ENCODE measurements around the gene KCNN1.

The KCNN1 gene

DNA sequence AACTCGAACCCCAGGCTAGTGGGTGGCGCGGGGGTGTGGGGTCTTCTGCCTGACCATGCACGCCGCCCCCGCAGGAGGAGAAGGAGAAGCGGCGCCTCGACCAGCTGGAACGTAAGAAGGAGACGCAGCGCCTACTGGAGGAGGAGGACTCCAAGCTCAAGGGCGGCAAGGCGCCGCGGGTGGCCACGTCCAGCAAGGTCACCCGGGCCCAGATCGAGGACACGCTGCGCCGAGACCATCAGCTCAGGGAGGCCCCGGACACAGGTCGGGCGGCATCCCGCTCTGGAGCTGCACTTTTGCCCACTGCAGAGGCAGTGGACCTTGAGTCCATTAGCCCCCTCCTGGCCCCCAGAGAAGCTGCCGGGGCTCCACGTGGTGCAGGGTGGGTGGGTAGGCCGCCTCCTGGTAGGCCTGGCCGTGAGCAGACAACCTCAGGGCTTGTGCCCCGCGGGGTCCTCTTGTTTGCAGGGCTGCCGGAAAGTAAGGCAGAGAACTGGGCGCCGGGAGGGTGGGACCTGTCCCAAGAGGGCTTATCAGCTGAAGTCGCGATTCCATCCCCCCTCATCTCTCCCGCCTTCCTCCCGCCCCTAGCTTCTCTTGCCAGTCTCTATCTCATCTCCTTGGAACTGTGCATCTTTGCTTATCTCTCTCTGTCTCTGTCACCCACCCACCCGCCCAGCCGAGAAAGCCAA is 24.2 kb upstream of the KCNN1 start:
- TF ChIP-seq, protein P1, sequence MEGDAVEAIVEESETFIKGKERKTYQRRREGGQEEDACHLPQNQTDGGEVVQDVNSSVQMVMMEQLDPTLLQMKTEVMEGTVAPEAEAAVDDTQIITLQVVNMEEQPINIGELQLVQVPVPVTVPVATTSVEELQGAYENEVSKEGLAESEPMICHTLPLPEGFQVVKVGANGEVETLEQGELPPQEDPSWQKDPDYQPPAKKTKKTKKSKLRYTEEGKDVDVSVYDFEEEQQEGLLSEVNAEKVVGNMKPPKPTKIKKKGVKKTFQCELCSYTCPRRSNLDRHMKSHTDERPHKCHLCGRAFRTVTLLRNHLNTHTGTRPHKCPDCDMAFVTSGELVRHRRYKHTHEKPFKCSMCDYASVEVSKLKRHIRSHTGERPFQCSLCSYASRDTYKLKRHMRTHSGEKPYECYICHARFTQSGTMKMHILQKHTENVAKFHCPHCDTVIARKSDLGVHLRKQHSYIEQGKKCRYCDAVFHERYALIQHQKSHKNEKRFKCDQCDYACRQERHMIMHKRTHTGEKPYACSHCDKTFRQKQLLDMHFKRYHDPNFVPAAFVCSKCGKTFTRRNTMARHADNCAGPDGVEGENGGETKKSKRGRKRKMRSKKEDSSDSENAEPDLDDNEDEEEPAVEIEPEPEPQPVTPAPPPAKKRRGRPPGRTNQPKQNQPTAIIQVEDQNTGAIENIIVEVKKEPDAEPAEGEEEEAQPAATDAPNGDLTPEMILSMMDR (IDR thresholded peaks at IDR 0.05; ENCODE audit: low read depth, low read length), result no peak
- no peak overlapping the region for H3K4me3 ChIP-seq (replicated peaks in 1 of 2; ENCODE audit: low read depth in 2 of 2, low read length in 2 of 2)
- no peak for DNase-seq (ENCODE audit: low read depth in 2 of 2)

DNA sequence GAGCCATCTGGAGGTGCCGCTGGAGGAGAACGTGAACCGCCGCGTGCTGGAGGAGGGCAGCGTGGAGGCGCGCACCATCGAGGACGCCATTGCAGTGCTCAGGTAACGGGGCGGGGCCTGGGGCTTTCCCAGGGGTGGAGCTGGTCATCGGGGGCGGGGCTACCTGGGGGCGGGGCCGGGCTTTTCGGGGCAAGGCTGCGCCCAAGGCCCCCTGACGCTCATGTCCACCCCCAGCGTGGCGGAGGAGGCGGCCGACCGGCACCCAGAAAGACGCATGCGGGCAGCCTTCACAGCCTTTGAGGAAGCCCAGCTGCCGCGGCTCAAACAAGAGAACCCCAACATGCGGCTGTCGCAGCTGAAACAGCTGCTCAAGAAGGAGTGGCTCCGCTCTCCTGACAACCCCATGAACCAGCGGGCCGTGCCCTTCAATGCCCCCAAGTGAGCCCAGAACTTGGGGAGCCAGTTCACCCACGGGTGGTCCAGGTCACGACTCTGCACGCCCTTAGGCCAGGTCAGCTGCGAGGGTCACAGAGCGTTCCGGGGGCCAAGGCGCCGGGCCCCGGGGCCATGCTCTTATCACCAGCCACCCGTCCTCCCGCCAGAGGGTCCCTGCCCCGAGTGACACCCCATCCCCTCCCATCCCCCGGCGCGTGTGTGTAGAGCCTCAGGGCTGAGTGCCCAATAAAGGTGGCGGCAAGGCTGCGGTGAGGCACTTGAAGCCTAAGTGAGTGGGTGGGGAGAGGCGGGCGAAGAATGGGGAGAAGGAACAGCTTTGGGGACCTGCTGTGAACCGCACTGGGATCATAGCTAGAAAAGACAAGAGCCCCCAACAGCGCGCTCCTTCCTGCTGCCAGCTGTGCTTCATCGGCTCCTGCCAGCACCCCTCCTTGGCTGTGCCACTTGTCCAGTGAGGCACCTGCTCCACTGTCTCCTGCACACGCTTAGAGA is 23.4 kb upstream of the KCNN1 start:
- TF ChIP-seq, protein P1 (IDR thresholded peaks at IDR 0.05; ENCODE audit: low read depth, low read length), result no peak
- DNase-seq (ENCODE audit: low read depth in 2 of 2), result no peak
- no peak overlapping the region for H3K4me3 ChIP-seq (replicated peaks in 1 of 2; ENCODE audit: low read depth in 2 of 2, low read length in 2 of 2)

DNA sequence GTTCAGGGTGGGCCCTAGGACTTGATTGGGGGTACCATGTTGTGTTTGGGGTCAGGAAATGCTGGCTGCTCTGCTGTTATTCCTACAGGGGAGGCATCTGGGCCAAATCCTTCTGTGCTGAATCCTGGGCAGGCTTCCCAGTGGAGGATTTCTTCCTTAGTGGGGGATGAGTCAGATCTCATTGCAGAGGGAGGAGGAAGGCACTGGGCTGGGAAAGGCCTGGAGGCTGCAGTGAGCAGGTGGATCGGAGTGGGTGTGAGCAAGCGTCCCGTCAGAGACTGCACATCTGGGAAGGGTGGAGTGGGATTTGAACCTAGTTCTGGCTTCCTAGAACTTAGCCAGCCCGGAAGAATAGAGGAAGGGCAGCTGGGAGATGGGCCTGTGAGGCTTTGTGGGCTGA is 22.6 kb upstream of the KCNN1 start:
- TF ChIP-seq, protein P1 (IDR thresholded peaks at IDR 0.05; ENCODE audit: low read depth, low read length), result no peak
- H3K4me3 ChIP-seq (replicated peaks in 1 of 2; ENCODE audit: low read depth in 2 of 2, low read length in 2 of 2), result no peak overlapping the region
- peak; percentile 72 to 73 for DNase-seq (ENCODE audit: low read depth in 2 of 2)

DNA sequence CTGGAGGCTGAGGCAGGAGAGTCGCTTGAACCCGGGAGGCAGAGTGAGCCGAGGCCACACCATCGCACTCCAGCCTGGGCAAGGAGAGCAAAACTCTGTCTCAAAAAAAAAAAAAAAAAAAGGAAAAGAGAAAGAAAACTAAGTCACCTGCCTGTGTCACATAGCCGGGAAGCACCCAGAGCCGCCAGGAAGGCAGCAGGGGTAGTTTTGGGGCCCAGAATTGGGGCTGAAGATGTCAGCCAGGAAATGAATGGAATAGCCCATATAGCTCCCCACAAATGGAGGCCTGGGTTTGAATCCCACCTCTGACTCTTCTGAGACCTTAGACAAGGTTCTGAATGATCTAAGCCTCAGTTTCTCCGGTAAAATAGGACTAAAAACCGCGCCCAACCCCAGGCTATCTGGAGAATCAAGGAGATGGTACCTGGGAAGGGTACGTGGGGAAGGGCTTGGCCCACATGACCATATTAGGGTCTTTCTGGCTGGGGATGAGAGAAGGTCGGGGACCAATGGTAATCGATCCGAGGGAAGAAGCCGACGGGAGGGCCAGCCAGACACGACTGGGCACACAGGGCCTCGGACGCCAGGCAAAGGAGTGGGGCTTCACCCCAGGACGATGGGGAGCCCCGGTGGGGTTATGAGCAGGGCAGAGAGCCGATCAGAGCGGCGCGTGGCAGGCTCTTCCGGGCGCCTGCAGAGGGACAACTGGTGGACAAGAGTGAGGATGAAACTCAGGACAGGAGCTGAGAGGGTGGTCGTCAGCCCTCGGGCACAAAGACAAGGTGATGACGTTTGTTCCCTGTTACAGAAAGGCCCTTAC is 19.7 kb upstream of the KCNN1 start:
- TF ChIP-seq, protein P1 (IDR thresholded peaks at IDR 0.05; ENCODE audit: low read depth, low read length), result peak; percentile 23
- DNase-seq (ENCODE audit: low read depth in 2 of 2), result no peak
- H3K4me3 ChIP-seq (replicated peaks in 1 of 2; ENCODE audit: low read depth in 2 of 2, low read length in 2 of 2), result peak overlapping the region; percentile 54

DNA sequence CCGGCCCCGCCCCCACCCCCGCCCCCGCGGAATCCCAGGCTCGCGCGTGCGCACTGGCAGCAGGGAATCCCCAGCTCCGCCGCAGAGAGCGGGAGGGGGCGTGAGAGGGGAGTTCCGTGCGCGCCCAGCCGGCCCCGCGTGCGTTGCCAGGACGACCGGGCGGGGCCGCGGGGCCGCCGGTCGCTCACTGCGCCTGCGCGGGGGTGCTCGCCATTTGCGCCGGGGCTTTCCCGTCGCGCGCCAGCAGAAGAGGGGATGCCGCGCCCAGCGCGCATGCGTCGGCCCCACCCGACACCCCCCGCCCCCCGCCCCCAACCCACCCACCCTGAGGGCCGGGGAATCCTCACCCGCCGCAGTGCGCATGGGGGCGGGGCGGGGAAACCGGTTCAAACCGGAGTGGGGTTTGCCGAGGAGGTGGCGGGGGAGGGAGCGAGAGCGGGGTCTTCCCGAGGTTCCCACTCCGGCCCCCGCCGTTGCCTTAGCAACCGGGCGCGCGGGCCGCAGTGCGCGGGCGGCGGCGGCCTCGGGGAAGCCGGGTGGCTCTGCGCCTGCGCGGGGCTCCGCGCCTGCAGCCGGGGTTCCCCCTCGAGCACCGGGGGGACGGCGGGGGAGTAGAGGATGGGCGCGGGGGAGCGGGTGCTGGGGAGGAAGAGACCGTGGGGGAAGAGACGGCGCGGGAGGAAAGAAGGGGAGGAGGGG is 18.9 kb upstream of the KCNN1 start:
- TF ChIP-seq, protein P1 (IDR thresholded peaks at IDR 0.05; ENCODE audit: low read depth, low read length), result no peak
- peak; percentile 89 to 95 for DNase-seq (ENCODE audit: low read depth in 2 of 2)

DNA sequence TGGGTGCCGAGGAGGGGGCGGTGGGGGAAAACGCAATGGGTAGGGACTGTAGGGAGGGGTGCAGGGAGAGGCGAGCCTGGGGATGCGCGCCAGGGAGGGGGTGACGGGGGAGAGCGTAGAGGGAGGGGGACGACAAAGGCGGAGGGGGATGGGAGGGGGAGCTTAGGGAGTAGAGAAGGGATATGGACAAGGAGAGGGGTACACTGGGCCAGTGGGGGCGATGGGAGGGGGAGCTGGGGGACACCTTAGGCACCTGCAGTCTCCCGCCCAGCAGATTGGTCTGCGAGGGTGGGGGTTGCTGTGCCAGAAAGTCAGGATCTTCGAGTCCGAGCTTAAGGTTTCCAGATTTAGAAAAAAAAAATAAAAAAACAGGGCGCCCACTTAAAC is 18.4 kb upstream of the KCNN1 start:
- DNase-seq (ENCODE audit: low read depth in 2 of 2), result no peak
- peak overlapping the region; percentile 42 to 56 for H3K4me3 ChIP-seq (replicated peaks in 1 of 2; ENCODE audit: low read depth in 2 of 2, low read length in 2 of 2)
- TF ChIP-seq, protein P1 (IDR thresholded peaks at IDR 0.05; ENCODE audit: low read depth, low read length), result no peak

More for the DNA sequence above, 18.9 kb upstream of the KCNN1 start:
- peak overlapping the region; percentile 42 to 56 for H3K4me3 ChIP-seq (replicated peaks in 1 of 2; ENCODE audit: low read depth in 2 of 2, low read length in 2 of 2)
